Measurements from ENCODE around the gene CFAP58. TPM values are rescaled to one million over a fixed set of nuclear protein-coding genes. Genes with fewer than 3 reads are reported as not detected.

Gene CFAP58
- total RNA-seq, 1 experiment from 2014 or later: 0.31 TPM

DNA sequence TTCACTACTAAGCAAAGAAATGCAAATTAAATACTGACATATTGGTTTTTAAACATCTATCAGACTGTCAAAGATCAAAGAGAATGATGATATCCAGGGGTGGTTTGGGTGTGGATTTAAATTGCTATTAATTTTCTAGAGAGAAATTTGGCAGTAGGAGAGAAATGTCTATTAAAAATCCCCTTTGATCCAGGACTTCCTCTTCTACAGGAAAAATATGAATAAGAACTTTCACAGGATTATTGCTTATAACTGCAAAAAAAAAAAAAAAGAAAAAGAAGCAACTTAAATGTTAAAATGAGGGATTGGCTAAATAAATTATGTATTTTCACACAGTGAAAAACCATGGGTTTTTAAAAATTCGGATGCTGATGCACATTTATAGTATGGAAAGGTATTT lies 21.0 kb downstream of the CFAP58 start:
- DNase-seq: no peak
- no peaks in the 10 kb centered on the region for H3K79me2 ChIP-seq (ENCODE audit: low read depth)
- H3K4me3 ChIP-seq: no peak overlapping the region
- no peaks in the 10 kb centered on the region for H3K9me2 ChIP-seq (ENCODE audit: insufficient read depth)
- TF ChIP-seq CTCF (conservative IDR thresholded peaks at IDR 0.05): no peak
- no peak for TF ChIP-seq EZH2 (IDR thresholded peaks at IDR 0.05; ENCODE audit: low read depth)
- H3K36me3 ChIP-seq (ENCODE audit: low read depth): no peaks in the 10 kb centered on the region
- no peak overlapping the region for H3K27ac ChIP-seq
- H3K4me1 ChIP-seq (replicated peaks; ENCODE audit: insufficient read depth): no peaks in the 10 kb centered on the region
- H2AFZ ChIP-seq: no peak overlapping the region
- H3F3A ChIP-seq (ENCODE audit: insufficient read depth, low read depth): no peaks in the 10 kb centered on the region
- H3K9me3 ChIP-seq (ENCODE audit: insufficient read depth, low read depth): no peaks in the 10 kb centered on the region
- CTCF ChIA-PET: no interaction called here
- H3K4me2 ChIP-seq: no peak overlapping the region
- BruUV-seq (replicated peaks): no TSS peak
- intact Hi-C loops (cut with micrococcal nuclease; ENCODE audit: unreplicated experiment): no loop called here
- H3K27me3 ChIP-seq (ENCODE audit: insufficient read depth, low read depth): peaks cover 44% of the 10 kb centered on the region
- H4K20me1 ChIP-seq (ENCODE audit: insufficient read depth): no peaks in the 10 kb centered on the region
- POLR2A ChIA-PET (ENCODE audit: unreplicated experiment): no interaction called here

- no TSS peak for BruUV-seq (replicated peaks)
These were observed 23.2 kb downstream of the CFAP58 start for GRCh38 chr10:104376784-104377300.

DNA sequence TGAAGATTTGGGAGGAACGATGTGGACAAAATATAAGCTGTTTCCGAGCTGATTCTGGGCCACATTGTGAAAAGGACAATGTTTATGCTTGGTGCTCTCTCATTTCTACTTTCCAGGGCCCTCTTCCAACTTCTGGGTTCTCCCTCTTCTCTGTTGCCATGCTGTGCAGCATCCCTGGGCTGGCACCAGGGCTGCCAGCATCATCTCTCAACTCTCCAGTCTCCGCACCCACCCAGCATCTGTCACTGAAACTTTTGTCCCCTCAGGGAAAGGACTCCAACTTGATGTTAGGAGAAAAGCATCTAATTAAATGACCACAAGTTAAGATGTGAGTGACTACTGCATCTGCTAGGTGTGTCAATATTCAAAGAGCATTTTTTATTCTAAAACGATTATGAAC lies 26.7 kb downstream of the CFAP58 start:
- intact Hi-C loops (cut with micrococcal nuclease; ENCODE audit: unreplicated experiment): no loop called here
- Histone ChIP-seq H3K4me2 (no peak overlapping the region), H3K9me3 (ENCODE audit: insufficient read depth, low read depth) (no peaks in the 10 kb centered on the region), H3F3A (ENCODE audit: insufficient read depth, low read depth) (no peaks in the 10 kb centered on the region), H3K27me3 (ENCODE audit: insufficient read depth, low read depth) (peaks cover 39% of the 10 kb centered on the region), H2AFZ (no peak overlapping the region), H4K20me1 (ENCODE audit: insufficient read depth) (no peaks in the 10 kb centered on the region), H3K27ac (no peak overlapping the region), H3K4me1 (replicated peaks; ENCODE audit: insufficient read depth) (no peaks in the 10 kb centered on the region), H3K9me2 (ENCODE audit: insufficient read depth) (no peaks in the 10 kb centered on the region), H3K4me3 (no peak overlapping the region), H3K36me3 (ENCODE audit: low read depth) (no peaks in the 10 kb centered on the region), H3K79me2 (ENCODE audit: low read depth) (no peaks in the 10 kb centered on the region)
- no peak for DNase-seq
- ChIA-PET POLR2A (ENCODE audit: unreplicated experiment) (no interaction called here), CTCF (no interaction called here)
- BruUV-seq (replicated peaks): no TSS peak
- TF ChIP-seq CTCF (conservative IDR thresholded peaks at IDR 0.05): no peak
- TF ChIP-seq EZH2 (IDR thresholded peaks at IDR 0.05; ENCODE audit: low read depth): no peak

More at GRCh38 chr10:104376784-104377300, 23.2 kb downstream of the CFAP58 start:
- DNase-seq: no peak
- H2AFZ ChIP-seq: no peak overlapping the region
- POLR2A ChIA-PET (ENCODE audit: unreplicated experiment): no interaction called here
- no peaks in the 10 kb centered on the region for H3K79me2 ChIP-seq (ENCODE audit: low read depth)
- no peaks in the 10 kb centered on the region for H3F3A ChIP-seq (ENCODE audit: insufficient read depth, low read depth)
- TF ChIP-seq EZH2 (IDR thresholded peaks at IDR 0.05; ENCODE audit: low read depth) (no peak), CTCF (conservative IDR thresholded peaks at IDR 0.05) (no peak)
- no peaks in the 10 kb centered on the region for H3K4me1 ChIP-seq (replicated peaks; ENCODE audit: insufficient read depth)
- no peaks in the 10 kb centered on the region for H3K9me2 ChIP-seq (ENCODE audit: insufficient read depth)
- CTCF ChIA-PET: no interaction called here
- H4K20me1 ChIP-seq (ENCODE audit: insufficient read depth): no peaks in the 10 kb centered on the region
- H3K9me3 ChIP-seq (ENCODE audit: insufficient read depth, low read depth): no peaks in the 10 kb centered on the region
- H3K36me3 ChIP-seq (ENCODE audit: low read depth): no peaks in the 10 kb centered on the region
- H3K4me3 ChIP-seq: no peak overlapping the region
- H3K27ac ChIP-seq: no peak overlapping the region
- intact Hi-C loops (cut with micrococcal nuclease; ENCODE audit: unreplicated experiment): no loop called here
- H3K27me3 ChIP-seq (ENCODE audit: insufficient read depth, low read depth): peaks cover 37% of the 10 kb centered on the region
- H3K4me2 ChIP-seq: no peak overlapping the region

Measured in PC-9 (cell line).